HepG2 (cell line): Measurements from ENCODE around the gene SGPP2.

ENCODE experiments used
- MAZ ChIP-seq, 2 experiments: sonication (generic) in 1 of 2; formaldehyde crosslinking in 1 of 2; IDR thresholded peaks; 2 replicates each; pipeline versions ENCODE4 v1.5.0 to v1.6.1; 2012 to 2020; ENCODE audit warnings: low read depth in 2 of 2, mild to moderate bottlenecking in 2 of 2, borderline replicate concordance in 1 of 2, improper control_type of control experiment in 1 of 2, low read length in 1 of 2, missing genetic modification reagents in 1 of 2, moderate library complexity in 1 of 2
- MYC ChIP-seq: sonication (generic); formaldehyde crosslinking; IDR thresholded peaks from 2 replicates; pipeline ENCODE4 v1.9.0; 2021; ENCODE audit warnings: missing genetic modification reagents, borderline replicate concordance
- NR3C1 ChIP-seq: sonication (generic); formaldehyde crosslinking; IDR thresholded peaks from 2 replicates; pipeline ENCODE4 v1.4.0; 2020; ENCODE audit warnings: missing genetic modification reagents
- PHF8 ChIP-seq: sonication (generic); formaldehyde crosslinking; IDR thresholded peaks from 2 replicates; pipeline ENCODE4 v1.5.0; 2020; ENCODE audit warnings: missing genetic modification reagents
- POLR2A ChIP-seq, 2 experiments: IDR thresholded peaks; 2 replicates each; pipeline ENCODE4 v1.6.1; 2011; ENCODE audit warnings: low read depth in 2 of 2, low read length in 2 of 2, mild to moderate bottlenecking in 1 of 2, moderate library complexity in 1 of 2; ENCODE audit not compliant: insufficient read depth in 1 of 2
- STAT6 ChIP-seq: sonication (generic); formaldehyde crosslinking; IDR thresholded peaks from 2 replicates; pipeline ENCODE4 v1.4.0; 2020; ENCODE audit warnings: missing genetic modification reagents, mild to moderate bottlenecking, borderline replicate concordance
- TF ChIP-seq, protein P1 (sequence below): sonication (generic); formaldehyde crosslinking; IDR thresholded peaks from 2 replicates; pipeline ENCODE4 v1.5.0; 2020; ENCODE audit warnings: mild to moderate bottlenecking, missing genetic modification reagents, moderate library complexity
- TF ChIP-seq, protein P2 (sequence below): sonication (generic); formaldehyde crosslinking; IDR thresholded peaks from 2 replicates; pipeline ENCODE4 v1.4.0; 2020; ENCODE audit warnings: missing genetic modification reagents

- TF ChIP-seq, protein P1, sequence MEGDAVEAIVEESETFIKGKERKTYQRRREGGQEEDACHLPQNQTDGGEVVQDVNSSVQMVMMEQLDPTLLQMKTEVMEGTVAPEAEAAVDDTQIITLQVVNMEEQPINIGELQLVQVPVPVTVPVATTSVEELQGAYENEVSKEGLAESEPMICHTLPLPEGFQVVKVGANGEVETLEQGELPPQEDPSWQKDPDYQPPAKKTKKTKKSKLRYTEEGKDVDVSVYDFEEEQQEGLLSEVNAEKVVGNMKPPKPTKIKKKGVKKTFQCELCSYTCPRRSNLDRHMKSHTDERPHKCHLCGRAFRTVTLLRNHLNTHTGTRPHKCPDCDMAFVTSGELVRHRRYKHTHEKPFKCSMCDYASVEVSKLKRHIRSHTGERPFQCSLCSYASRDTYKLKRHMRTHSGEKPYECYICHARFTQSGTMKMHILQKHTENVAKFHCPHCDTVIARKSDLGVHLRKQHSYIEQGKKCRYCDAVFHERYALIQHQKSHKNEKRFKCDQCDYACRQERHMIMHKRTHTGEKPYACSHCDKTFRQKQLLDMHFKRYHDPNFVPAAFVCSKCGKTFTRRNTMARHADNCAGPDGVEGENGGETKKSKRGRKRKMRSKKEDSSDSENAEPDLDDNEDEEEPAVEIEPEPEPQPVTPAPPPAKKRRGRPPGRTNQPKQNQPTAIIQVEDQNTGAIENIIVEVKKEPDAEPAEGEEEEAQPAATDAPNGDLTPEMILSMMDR (CRISPR knock-in tag), result no peak
- no peak for TF ChIP-seq PHF8 (CRISPR knock-in tag)
- TF ChIP-seq NR3C1 (CRISPR knock-in tag), result no peak
- no peak for TF ChIP-seq STAT6
- no peak for TF ChIP-seq POLR2A (IDR thresholded peaks at IDR 0.05; ENCODE audit: insufficient read depth in 1 of 2, low read depth in 2 of 2, low read length in 2 of 2)
- TF ChIP-seq MAZ (IDR thresholded peaks at IDR 0.05; ENCODE audit: borderline replicate concordance, low read depth, low read length), result no peak
- TF ChIP-seq MAZ (CRISPR knock-in tag; IDR thresholded peaks at IDR 0.05; ENCODE audit: low read depth), result no peak
- TF ChIP-seq MYC, result no peak
- TF ChIP-seq, protein P2, sequence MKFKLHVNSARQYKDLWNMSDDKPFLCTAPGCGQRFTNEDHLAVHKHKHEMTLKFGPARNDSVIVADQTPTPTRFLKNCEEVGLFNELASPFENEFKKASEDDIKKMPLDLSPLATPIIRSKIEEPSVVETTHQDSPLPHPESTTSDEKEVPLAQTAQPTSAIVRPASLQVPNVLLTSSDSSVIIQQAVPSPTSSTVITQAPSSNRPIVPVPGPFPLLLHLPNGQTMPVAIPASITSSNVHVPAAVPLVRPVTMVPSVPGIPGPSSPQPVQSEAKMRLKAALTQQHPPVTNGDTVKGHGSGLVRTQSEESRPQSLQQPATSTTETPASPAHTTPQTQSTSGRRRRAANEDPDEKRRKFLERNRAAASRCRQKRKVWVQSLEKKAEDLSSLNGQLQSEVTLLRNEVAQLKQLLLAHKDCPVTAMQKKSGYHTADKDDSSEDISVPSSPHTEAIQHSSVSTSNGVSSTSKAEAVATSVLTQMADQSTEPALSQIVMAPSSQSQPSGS, result no peak
These were observed 7.5 kb downstream of the SGPP2 start for GRCh38 chr2:222431869-222432268.
